Tibial nerve (tissue), 3 donors: ENCODE results near the gene LANCL2.

ENCODE experiments used
- POLR2A ChIP-seq, 2 donors: fragments of 450-650 bp; IDR thresholded peaks; one replicate each; pipeline ENCODE4 v1.6.1; 2017; ENCODE audit warnings: antibody characterized with exemption in 2 of 2, mild to moderate bottlenecking in 2 of 2, moderate library complexity in 2 of 2
- TF ChIP-seq, protein P1 (sequence below), 5 experiments: fragments of 200-600 bp in 3 of 5; fragments of 450-650 bp in 2 of 5; sonication (generic) in 3 of 5; IDR thresholded peaks; one replicate each; pipeline ENCODE4 v1.5.1; 2016 to 2019; ENCODE audit warnings: antibody characterized with exemption in 5 of 5, mild to moderate bottlenecking in 3 of 5, moderate library complexity in 2 of 5

DNA sequence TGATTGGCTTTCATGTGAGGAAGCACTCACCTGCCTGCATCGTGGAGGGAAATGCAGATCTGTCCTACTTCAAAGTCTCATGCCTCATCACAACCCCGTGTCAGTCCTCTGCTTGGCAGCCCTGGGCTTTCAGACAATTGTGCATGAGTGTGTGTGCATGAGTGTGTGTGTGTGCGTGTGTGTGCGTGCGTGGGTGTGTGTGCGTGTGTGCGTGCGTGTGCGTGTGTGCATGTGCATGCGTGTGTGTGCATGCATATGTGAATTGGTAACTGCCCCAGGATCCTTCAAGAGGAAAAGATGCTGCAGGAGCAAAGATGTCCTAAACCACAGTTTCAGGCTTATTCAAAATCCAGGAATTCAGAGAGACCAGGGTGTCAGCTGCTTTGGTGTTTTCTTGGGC lies 71.3 kb downstream of the LANCL2 start:
- TF ChIP-seq, protein P1, sequence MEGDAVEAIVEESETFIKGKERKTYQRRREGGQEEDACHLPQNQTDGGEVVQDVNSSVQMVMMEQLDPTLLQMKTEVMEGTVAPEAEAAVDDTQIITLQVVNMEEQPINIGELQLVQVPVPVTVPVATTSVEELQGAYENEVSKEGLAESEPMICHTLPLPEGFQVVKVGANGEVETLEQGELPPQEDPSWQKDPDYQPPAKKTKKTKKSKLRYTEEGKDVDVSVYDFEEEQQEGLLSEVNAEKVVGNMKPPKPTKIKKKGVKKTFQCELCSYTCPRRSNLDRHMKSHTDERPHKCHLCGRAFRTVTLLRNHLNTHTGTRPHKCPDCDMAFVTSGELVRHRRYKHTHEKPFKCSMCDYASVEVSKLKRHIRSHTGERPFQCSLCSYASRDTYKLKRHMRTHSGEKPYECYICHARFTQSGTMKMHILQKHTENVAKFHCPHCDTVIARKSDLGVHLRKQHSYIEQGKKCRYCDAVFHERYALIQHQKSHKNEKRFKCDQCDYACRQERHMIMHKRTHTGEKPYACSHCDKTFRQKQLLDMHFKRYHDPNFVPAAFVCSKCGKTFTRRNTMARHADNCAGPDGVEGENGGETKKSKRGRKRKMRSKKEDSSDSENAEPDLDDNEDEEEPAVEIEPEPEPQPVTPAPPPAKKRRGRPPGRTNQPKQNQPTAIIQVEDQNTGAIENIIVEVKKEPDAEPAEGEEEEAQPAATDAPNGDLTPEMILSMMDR (IDR thresholded peaks at IDR 0.05): no peak
- TF ChIP-seq POLR2A (IDR thresholded peaks at IDR 0.05): no peak
